ENCODE results near the gene HACL1.

DNA sequence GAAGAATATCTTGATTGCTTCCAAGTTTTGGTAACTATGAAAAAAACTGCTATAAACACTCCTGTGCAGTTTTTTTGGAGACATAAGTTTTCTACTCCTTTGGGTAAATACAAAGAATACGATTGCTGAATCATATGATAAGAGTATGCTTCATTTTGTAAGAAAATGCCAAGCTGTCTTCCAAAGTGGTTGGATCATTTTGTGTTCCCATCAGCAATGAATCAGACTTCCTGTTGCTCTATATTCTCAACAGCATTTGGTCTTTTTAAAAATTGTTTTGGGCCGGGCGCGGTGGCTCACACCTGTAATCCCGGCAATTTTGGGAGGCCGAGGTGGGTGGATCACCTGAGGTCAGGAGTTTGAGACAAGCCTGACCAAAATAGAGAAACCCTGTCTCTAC is 14.7 kb upstream of the HACL1 start:
- TF ChIP-seq EZH2 (IDR thresholded peaks at IDR 0.05): no peak
- TF ChIP-seq, protein P1, sequence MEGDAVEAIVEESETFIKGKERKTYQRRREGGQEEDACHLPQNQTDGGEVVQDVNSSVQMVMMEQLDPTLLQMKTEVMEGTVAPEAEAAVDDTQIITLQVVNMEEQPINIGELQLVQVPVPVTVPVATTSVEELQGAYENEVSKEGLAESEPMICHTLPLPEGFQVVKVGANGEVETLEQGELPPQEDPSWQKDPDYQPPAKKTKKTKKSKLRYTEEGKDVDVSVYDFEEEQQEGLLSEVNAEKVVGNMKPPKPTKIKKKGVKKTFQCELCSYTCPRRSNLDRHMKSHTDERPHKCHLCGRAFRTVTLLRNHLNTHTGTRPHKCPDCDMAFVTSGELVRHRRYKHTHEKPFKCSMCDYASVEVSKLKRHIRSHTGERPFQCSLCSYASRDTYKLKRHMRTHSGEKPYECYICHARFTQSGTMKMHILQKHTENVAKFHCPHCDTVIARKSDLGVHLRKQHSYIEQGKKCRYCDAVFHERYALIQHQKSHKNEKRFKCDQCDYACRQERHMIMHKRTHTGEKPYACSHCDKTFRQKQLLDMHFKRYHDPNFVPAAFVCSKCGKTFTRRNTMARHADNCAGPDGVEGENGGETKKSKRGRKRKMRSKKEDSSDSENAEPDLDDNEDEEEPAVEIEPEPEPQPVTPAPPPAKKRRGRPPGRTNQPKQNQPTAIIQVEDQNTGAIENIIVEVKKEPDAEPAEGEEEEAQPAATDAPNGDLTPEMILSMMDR (IDR thresholded peaks at IDR 0.05 in 2 of 3, conservative IDR thresholded peaks at IDR 0.05 in 1 of 3; ENCODE audit: borderline replicate concordance in 1 of 3, insufficient read depth in 1 of 3, low read depth in 2 of 3, low read length in 2 of 3): no peak
- TF ChIP-seq TCF7L2 (IDR thresholded peaks at IDR 0.05; ENCODE audit: borderline replicate concordance, extremely low read depth, insufficient read depth, insufficient read length): no peak
- no peak for TF ChIP-seq EGR1 (IDR thresholded peaks at IDR 0.05; ENCODE audit: low read depth)
- TF ChIP-seq, protein P2, sequence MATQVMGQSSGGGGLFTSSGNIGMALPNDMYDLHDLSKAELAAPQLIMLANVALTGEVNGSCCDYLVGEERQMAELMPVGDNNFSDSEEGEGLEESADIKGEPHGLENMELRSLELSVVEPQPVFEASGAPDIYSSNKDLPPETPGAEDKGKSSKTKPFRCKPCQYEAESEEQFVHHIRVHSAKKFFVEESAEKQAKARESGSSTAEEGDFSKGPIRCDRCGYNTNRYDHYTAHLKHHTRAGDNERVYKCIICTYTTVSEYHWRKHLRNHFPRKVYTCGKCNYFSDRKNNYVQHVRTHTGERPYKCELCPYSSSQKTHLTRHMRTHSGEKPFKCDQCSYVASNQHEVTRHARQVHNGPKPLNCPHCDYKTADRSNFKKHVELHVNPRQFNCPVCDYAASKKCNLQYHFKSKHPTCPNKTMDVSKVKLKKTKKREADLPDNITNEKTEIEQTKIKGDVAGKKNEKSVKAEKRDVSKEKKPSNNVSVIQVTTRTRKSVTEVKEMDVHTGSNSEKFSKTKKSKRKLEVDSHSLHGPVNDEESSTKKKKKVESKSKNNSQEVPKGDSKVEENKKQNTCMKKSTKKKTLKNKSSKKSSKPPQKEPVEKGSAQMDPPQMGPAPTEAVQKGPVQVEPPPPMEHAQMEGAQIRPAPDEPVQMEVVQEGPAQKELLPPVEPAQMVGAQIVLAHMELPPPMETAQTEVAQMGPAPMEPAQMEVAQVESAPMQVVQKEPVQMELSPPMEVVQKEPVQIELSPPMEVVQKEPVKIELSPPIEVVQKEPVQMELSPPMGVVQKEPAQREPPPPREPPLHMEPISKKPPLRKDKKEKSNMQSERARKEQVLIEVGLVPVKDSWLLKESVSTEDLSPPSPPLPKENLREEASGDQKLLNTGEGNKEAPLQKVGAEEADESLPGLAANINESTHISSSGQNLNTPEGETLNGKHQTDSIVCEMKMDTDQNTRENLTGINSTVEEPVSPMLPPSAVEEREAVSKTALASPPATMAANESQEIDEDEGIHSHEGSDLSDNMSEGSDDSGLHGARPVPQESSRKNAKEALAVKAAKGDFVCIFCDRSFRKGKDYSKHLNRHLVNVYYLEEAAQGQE (IDR thresholded peaks at IDR 0.05; ENCODE audit: low read depth): no peak
- no peak for TF ChIP-seq RAD21 (IDR thresholded peaks at IDR 0.05; ENCODE audit: low read depth)
- TF ChIP-seq SIN3A (IDR thresholded peaks at IDR 0.05; ENCODE audit: low read depth): no peak
